Measurements from ENCODE around the gene KCNMB4.

The KCNMB4 gene

DNA sequence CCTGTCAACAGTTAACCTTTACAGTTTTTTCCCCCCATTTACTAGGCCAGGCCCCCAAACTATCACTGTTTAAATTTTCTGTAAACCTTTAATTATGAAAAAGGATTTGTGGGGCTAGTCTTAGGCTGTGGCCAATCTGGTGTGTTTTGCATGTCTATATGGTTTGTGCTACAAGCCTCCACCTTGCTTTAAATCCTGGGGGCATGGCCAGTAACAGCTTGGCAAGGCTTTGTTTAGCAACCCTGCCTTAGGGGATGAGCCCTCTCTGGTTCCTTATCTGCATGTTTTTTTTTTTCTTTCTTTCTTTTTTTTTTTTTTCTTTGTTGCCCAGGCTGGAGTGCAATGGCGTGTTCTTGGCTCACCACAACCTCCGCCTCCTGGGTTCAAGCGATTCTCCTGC is 102.7 kb downstream of the KCNMB4 start:
- TF ChIP-seq GABPA (IDR thresholded peaks at IDR 0.05; ENCODE audit: low read depth) (no peak), POLR2AphosphoS5 (IDR thresholded peaks at IDR 0.05; ENCODE audit: low read depth) (no peak), SPI1 (IDR thresholded peaks at IDR 0.05; ENCODE audit: borderline replicate concordance, low read depth) (no peak)
- TF ChIP-seq, protein P1, sequence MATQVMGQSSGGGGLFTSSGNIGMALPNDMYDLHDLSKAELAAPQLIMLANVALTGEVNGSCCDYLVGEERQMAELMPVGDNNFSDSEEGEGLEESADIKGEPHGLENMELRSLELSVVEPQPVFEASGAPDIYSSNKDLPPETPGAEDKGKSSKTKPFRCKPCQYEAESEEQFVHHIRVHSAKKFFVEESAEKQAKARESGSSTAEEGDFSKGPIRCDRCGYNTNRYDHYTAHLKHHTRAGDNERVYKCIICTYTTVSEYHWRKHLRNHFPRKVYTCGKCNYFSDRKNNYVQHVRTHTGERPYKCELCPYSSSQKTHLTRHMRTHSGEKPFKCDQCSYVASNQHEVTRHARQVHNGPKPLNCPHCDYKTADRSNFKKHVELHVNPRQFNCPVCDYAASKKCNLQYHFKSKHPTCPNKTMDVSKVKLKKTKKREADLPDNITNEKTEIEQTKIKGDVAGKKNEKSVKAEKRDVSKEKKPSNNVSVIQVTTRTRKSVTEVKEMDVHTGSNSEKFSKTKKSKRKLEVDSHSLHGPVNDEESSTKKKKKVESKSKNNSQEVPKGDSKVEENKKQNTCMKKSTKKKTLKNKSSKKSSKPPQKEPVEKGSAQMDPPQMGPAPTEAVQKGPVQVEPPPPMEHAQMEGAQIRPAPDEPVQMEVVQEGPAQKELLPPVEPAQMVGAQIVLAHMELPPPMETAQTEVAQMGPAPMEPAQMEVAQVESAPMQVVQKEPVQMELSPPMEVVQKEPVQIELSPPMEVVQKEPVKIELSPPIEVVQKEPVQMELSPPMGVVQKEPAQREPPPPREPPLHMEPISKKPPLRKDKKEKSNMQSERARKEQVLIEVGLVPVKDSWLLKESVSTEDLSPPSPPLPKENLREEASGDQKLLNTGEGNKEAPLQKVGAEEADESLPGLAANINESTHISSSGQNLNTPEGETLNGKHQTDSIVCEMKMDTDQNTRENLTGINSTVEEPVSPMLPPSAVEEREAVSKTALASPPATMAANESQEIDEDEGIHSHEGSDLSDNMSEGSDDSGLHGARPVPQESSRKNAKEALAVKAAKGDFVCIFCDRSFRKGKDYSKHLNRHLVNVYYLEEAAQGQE (IDR thresholded peaks at IDR 0.05; ENCODE audit: insufficient replicate concordance, low read depth) = no peak
- TF ChIP-seq, protein P2, sequence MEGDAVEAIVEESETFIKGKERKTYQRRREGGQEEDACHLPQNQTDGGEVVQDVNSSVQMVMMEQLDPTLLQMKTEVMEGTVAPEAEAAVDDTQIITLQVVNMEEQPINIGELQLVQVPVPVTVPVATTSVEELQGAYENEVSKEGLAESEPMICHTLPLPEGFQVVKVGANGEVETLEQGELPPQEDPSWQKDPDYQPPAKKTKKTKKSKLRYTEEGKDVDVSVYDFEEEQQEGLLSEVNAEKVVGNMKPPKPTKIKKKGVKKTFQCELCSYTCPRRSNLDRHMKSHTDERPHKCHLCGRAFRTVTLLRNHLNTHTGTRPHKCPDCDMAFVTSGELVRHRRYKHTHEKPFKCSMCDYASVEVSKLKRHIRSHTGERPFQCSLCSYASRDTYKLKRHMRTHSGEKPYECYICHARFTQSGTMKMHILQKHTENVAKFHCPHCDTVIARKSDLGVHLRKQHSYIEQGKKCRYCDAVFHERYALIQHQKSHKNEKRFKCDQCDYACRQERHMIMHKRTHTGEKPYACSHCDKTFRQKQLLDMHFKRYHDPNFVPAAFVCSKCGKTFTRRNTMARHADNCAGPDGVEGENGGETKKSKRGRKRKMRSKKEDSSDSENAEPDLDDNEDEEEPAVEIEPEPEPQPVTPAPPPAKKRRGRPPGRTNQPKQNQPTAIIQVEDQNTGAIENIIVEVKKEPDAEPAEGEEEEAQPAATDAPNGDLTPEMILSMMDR (IDR thresholded peaks at IDR 0.05; ENCODE audit: insufficient read depth, low read length) = no peak
- peak in 1 of 2 experiments; percentile 15 for DNase-seq (ENCODE audit: low read depth in 1 of 2, low spot score in 1 of 2)
- Histone ChIP-seq H3K27ac (replicated peaks) (peak overlapping the region; percentile 75), H3K4me3 (replicated peaks; ENCODE audit: insufficient read depth, low read length) (peak overlapping the region; percentile 63), H3K27me3 (ENCODE audit: insufficient read depth, poor library complexity, severe bottlenecking) (no peaks in the 10 kb centered on the region)

DNA sequence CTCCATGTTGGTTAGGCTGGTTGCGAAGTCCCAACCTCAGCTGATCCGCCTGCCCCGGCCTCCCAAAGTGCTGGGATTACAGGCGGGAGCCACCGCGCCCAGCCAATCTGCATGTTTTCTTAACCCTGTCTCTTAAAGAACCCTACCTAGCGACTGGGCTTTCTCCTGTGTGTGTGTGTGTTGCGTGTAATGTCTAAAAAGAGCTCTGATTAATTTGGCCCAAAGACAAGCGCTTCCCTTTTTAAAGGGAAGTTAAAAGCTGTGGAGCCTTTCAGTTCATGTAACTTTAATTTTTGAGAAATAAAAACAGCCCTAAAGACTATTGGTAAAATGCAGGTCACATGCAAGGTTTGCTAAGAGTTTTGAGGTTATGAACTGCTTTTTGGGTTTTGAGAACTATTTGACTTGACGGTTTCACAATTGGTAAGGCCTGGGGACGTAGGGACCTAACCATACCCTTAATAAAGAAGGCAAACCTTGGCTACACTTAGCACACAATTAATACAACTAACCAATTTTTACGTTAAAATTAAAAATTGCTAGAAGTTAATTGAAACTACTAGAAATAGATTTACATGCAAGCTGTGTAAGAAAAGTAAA is 103.2 kb downstream of the KCNMB4 start:
- Histone ChIP-seq H3K27ac (replicated peaks) (peak overlapping the region; percentile 75), H3K27me3 (ENCODE audit: insufficient read depth, poor library complexity, severe bottlenecking) (no peaks in the 10 kb centered on the region), H3K4me3 (replicated peaks; ENCODE audit: insufficient read depth, low read length) (peak overlapping the region; percentile 63)
- TF ChIP-seq, protein P2 (IDR thresholded peaks at IDR 0.05; ENCODE audit: insufficient read depth, low read length) = no peak
- peak; percentile 70 for TF ChIP-seq SPI1 (IDR thresholded peaks at IDR 0.05; ENCODE audit: borderline replicate concordance, low read depth)
- peak; percentile 38 to 65 for DNase-seq (ENCODE audit: low read depth in 1 of 2, low spot score in 1 of 2)

DNA sequence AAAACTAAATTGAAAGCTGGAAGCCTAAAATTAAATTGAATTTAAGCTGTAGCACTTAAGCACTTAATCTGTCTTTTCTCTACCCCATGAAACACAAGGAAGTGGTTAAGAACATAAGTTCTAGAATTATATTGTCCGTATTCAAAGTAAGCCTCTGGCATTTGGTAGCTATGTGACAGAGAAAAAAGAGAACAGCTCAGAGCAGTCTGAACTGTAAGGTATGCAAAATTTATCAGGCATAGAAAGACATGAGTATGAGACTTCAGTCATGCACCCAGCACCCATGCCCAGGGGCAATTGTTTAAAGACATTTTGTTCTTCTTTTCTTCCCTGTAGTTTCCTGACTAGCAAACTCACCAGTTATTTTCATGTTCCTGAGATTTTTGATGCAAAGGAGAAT is 116.7 kb downstream of the KCNMB4 start:
- H3K27ac ChIP-seq (replicated peaks) = no peak overlapping the region
- no peak for DNase-seq (ENCODE audit: low read depth in 1 of 2, low spot score in 1 of 2)

More for the DNA sequence above, 116.7 kb downstream of the KCNMB4 start:
- no peak for TF ChIP-seq SPI1 (IDR thresholded peaks at IDR 0.05; ENCODE audit: borderline replicate concordance, low read depth)
- TF ChIP-seq, protein P2 (IDR thresholded peaks at IDR 0.05; ENCODE audit: insufficient read depth, low read length) = no peak
- TF ChIP-seq, protein P1 (IDR thresholded peaks at IDR 0.05; ENCODE audit: insufficient replicate concordance, low read depth) = no peak
- no peaks in the 10 kb centered on the region for H3K27me3 ChIP-seq (ENCODE audit: insufficient read depth, poor library complexity, severe bottlenecking)
- H3K4me3 ChIP-seq (replicated peaks; ENCODE audit: insufficient read depth, low read length) = no peak overlapping the region

All from HL-60 (cell line).